Measurements from ENCODE around the gene MRGPRG.

The MRGPRG gene

DNA sequence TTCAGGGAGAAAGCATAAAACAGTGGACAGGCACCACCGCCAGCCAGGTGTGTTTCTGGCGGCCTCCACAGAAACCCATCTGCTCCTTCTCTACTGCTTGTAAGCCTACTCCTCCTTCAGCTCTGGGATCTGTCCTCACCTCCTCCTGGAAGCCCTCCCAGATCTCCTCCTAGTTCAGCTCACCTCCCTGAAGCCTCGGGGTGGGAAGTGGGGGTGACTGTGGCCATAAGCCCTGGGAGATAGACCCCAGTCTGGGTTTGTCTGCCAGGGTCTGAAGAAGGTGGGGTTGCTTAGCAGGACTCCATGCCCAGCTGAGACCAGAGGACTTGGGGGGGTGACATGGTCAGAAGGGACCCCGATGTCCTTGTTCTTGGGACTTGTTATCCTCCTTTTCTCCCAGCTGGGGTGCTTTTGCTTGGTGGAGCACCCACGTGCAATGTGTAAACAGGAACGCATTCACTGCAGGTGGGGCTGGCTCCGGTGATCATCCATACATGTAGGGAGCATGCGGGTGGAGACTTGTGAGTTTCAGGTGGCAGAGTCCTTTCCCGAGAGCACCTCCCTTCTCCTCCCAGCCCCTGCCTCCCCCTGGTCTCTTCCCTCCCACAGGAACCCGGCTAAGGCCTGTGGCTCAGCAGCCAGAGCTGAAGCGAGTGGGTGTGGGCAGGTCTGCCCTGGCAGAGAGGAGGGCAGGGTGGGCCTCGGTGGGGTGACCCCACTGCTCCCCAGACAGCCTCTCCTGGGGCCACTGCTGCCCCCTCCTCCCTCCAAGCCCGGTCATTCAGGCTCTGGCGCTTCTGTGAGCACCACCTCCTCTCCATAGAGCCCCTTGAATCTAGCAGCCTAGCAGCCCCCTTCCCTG, 25.9 kb downstream of the MRGPRG start:
- peak in 1 of 2 donors; percentile 7 for DNase-seq

DNA sequence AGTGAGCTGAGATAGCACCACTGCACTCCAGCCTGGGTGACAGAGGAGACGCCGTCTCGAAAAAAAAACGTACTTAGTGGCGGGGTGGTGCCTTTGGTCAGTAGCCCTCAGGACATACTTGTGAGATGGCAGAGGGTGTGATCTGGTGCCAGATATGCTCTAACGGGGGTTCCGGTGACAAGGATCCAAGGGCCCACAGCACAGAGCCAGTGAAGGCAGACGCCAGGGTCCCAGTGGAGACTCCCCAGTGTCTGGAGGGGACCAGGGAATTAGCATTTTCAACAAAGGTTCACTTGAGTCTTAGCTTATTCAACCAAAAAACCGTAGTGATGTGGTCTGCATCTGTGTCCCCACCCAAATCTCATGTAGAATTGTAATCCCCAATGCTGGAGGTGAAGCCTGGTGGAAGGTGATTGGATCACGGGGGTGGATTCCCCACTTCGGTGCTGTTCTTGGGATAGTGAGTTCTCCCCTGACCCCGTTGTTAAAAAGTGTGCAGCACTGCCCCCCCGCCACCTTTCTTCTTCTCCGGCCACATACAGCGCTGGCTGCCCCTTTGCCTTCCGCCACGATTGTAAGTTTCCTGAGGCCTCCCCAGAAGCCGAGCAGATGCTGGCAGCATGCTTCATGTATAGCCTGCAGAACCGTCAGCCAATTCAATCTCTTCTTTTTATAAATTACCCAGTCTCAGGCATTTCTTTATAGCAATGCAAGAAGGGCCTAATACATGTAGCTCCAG, 26.9 kb downstream of the MRGPRG start:
- peak in 1 of 2 donors; percentile 4 for DNase-seq

DNA sequence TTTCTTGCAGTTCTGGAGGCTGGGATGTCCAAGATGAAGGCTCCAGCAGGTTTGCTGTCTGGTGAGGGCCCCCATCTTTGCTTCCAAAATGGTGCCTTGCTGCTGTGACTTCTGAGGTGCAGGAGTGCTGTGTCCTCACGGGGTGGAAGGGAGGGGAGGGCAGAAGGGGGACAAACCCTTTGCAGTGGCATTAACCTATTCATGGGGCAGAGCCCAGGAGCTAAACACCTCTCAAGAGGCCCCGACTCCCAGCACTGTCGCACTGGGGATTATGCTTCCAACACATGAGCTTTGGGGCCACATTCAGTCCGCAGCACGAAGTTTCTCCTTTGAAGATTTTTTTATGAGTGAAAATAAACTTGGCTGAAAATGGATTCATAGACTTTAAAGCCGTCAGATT, 28.0 kb downstream of the MRGPRG start:
- DNase-seq = no peak

DNA sequence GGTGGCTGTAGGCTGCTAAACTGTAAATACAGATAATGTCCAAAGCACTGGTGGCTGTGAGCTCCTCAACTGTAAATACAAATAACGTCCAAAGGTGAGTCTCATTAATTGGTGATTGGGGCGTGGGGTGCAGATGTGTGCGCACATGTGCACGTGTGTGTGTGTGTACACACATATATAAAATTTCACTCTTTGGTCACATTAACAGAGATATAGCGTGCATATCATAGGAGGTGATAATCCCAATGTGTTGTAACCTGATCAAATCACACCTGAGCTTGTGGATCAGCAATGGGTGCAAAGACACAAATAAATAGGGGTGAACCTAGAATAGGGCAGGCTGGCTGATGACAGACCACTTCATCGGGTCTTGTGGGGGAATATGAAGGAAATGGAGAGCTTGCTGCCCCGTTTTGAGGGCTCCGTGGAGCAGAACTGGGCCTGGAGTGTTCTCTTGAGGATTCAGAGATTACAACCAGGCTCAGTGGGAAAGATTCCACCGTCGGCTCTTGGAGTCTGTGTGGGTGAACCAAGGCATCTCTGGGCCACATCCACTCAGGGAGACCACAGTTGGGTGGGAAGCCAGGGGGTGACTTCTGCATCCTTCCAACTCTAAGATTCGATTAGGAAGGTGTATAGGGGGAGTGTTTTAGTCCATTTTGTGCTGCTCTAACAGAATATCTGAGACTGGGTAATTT, 28.6 kb downstream of the MRGPRG start:
- DNase-seq = peak in 1 of 2 donors; percentile 1

DNA sequence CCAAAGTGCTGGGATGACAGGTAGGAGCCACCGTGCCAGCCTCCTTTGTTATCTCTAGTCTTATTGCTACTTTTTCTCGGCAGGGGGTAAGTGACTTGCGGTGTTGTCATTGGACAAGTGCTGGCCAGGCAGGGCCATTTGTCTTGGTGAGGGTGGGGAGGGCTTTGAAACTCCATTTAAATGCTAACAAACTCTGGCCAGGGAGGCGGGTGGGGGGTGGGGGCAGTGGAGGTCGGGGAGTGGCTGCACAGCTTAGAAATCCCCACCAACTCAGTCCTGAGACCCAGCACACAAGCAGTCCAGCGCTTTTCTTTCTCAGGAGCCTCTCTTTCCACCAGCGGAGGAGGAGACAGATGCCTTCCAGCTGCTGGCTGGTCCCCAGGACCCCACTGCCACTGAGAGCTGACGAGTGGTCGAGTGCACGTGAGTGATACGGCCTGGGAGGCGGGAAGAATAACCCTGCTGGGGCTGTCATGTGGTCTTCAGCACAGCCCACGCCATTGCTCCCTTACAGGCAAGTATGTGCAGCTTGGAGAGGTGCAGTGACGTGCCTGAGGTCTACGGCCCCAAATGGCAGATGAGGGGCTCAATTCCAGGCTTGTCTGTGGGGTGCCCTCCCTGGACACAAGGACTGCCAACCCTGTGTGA, 29.3 kb downstream of the MRGPRG start:
- peak in 1 of 2 donors; percentile 10 for DNase-seq

DNA sequence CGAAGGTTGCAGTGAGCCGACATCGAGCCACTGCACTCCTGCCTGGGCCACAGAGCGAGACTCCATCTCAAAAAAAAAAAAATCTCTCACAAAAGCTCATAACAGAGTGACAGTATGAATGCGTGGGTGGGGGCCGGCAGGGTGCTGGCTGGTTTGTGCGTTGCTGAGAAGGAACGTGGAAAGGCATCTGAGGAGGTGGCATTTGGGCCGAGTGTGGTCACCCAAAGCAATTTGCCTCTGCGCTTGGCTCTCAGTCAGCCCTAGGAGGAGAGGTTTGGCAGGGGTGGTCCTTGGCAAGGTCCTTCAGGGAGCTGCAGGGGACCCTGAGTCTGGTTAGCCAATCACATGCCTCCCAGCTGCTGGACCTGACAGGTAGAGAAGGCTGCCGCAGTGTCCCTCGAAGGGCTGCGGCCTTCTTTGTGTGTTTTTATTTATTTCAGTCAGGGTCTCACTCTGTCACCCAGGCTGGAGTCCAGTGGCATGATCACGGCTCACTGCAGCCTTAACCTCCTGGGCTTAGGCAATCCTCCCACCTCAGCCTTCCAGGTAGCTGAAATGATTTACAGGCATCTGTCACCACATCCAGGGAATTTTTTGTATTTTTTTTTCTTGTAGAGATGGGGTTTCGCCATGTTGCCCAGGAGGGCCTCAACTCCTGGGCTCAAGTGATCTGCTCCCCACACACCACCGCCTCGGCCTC, 30.0 kb downstream of the MRGPRG start:
- DNase-seq = peak in 1 of 2 donors; percentile 6

DNA sequence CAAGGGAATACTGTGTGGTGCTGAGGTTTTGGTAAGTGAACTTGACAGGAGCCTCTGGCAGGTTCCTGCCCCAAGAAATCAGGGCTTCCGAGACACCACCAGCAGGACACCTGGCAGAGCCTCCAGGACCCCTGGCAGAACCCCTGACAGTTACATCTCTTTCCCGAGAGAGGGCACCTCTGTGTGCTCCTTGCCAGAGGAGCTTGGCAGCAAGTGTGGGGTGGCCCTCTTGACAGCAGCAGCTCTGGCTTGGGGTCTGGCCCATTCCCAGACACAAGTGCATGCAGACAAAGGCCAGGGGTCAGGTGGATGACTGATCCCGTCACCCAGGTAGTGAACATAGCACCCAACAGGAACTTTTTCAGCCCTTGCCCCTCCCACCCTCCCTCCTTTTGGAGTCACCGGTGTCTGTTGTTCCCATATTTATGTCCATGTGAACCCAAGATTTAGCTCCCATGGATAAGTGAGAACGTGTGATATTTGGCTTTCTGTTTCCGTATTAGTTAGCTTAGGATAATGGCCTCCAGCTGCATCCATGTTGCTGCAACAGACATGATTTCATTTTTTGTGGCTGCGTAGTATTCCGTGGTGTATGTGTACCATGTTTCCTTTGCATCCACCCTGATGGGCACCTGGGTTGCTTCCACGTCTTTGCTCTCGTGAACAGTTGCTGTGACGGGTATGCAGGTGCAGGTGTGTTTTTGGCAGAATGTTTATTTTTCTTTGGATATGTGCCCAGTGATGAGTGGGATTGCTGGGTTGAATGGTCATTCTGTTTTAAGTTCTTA, 32.3 kb downstream of the MRGPRG start:
- no peak for DNase-seq

DNA sequence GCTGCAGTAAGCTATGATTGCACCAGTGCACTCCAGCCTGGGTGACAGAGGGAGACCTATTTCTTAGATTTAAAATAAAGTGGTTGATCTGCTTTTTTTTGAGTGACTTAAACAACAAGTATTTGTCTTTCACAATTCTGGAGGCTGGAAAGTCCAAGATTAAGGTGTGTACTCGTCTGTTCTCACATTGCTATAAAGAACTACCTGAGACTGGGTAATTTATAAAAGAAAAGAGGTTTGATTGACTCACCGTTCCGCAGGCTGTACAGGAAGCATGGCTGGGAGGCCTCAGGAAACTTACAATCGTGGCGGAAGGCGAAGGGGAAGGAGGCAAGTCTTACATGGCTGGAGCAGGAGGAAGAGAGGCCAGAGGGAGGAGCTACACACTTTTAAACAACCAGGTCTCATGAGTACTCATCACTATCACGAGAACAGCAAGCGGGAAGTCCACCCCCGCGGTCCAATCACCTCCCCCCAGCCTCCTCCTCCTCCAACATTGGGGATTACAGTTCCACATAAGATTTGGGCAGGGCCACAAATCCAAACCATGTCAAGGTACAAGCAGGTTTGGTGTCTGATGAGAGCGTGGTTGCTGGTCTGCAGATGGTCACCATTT, 33.8 kb downstream of the MRGPRG start:
- no peak for DNase-seq

DNA sequence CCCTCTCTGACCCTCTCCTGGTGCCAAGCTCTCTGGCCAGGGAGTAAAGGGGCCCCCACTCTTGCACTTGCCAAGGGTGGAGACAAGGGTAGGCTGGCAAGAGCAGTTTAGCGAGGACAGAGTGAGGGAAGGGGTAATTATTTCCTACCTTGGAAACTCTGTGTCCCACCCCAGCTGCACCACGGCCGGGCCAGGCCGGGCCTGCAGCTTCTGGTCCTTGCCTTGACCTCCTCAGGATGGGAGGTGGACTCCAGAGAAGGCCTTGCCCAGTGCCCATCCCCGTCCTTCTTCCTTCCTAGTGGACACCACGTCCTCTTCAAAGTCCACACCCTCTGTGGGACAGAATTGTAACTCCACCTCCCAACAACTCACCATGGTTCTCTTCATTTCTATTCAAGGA, 35.1 kb downstream of the MRGPRG start:
- no peak for DNase-seq

DNA sequence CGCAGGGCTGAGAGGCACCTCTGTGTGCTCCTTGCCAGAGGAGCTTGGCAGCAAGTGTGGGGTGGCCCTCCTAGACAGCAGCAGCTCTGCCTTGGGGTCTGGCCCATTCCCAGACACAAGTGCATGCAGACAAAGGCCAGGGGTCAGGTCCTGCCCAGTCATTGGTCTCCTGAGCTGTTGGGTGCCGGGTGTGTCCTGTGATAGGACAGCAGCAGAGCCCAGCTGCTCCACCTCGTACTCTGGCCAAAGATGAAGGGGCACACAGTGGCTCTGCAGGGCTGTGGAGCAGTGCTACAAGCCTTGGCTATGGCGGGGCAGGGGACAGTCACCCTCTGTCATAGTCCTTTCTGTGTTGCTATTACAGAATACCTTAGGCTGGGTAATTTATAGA, 36.2 kb downstream of the MRGPRG start:
- no peak for DNase-seq

DNA sequence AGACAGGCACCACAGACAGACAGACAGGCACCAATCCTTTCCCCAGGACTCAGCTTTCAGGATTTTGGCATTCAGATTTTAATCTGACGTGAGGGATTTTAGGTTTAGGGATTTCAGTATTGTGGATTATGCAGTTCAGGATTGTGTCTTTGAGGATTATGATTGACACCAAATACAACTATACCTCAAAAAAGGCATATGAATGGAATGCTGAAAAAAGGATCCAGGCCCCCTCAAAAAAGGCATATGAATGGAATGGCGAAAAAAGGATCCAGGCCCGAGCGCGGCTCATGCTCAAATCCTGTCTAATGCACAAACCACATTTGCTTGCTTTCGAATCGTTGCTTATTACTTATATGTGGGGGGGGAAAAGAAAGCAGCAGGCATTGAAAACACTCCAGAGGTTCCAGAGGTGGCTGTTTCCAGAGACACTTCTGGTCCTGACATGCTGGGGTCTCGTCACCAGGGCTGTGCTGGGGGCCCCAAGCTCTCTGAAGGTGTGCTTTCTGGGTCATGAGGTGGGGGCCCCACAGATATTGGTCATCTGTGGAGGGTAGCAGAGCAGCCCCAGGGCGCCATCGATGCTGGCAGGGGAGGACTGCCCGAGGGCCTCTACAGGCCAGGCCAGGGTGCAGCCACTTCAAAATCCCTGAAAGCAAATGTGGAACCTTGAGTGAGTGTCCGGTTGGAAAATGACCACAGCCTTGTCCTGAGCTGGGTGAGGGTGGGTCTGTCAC, 36.7 kb downstream of the MRGPRG start:
- no peak for DNase-seq

DNA sequence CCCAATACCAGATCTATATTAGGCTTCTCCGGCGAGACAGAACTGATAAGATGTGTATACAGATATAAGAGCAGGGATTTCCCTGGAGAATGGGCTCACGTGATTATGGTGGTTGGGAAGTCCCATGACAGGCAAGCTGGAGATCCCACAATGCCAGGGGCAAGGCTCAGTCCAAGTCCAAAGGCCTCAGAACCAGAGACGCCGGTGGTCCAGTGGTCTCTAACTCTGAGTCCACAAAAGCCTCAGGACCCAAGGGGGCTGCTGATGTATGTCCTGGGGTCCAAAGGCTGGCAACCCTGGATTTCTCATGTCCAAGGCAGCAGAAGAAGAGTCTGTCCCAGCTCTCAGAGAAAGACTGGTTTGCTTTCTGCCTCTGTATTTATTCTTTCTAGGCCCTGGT, 37.7 kb downstream of the MRGPRG start:
- no peak for DNase-seq

DNA sequence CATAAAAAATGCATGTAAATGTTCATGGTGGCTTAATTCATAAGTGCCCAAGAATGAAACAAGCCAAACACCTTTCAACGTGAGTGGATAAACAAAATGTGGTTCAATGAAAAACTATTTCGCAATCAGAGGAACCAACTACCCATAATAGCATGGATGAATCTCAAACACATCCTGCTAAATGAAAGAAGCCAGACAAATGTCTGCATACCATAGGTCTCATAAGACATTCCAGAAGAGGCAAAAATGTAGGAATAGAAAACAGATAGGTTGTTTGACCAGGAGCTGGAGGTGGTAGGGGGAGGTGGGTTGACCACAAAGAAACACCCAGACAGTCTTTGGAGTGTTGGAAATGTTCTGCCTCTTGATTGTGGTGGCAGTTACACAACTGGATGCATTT, 40.3 kb downstream of the MRGPRG start:
- no peak for DNase-seq

DNA sequence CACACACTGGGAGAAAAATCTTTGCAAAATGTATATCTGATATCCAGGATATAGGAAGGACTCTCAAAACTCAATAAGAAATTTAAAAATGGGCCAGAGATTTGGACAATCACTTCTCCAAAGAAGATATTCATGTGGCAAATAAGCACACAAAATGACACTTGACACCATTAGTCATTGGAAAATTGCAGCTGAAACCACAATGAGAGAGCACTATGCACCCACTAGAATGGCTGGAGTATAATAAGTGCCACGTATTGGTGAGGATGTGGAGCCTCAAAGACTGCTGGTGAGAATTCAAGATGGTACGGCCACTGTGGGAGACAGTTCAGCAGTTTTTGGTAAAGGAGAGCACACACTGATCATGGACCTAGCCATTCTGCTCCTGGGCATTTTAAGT, 40.7 kb downstream of the MRGPRG start:
- no peak for DNase-seq

DNA sequence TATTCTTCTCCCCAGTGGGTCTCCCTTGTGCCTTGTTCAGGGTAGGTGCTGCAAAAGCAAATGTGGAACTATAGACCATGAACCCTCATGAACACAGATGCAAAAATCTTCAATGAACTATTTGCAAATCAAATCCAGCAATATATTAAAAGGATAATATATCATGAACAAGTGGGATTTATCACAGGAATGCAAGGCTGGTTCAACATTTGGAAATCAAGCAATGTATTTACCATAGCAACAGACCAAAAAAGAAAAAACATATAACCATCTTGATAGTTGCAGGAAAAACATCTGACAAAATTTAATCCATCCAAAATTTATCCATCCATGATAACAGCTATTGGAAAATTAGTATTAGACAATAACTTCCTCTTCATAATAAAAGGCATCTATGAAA, 42.1 kb downstream of the MRGPRG start:
- no peak for DNase-seq

DNA sequence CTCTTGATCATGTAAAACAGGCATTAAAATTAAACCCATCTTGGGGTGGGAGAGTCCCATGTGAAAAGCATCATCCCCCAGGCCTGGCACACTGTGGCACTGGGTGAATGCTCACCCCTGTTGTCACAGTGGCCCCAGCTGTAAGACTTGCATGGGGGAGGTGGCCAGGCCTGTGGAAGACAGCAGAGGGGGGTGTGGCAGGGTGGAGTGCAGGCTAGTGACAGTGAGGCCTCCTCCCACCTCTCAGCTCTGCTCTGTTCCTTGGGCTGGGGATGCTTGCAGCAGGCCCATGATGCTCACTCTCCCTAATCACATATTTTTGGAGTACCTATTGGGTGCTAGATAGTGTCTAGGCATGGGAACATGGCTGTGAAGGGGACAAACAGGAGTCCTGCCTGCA, 43.4 kb downstream of the MRGPRG start:
- DNase-seq = no peak

DNA sequence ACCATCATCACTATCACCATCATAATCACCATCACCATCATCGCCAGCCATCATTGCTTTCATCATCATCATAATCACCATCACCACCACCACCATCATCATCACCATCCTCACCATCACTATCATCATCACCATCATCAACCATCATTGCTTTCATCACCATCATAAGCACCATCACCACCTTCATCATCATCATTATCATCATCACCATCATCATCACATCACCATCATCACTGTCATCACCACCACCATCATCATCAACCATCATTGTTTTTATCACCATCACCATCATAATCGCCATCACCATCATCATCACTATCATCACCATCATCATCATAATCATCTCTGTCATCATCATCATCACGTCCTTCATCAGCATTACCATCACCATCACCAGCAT, 44.2 kb downstream of the MRGPRG start:
- no peak for DNase-seq

DNA sequence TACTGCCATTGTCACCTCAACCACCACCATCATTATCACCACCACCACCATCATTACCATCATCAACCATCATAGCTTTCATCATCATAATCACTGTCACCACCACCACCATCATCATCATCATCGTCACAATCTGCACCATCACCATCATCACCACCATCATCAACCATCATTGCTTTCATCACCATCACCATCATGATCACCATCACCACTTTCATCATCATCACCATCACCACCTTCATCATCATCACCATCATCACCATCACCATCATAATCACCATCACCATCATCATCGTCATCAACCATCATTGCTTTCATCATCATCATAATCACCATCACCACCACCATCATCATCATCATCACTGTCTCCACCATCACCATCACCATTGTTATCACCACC, 44.8 kb downstream of the MRGPRG start:
- no peak for DNase-seq

DNA sequence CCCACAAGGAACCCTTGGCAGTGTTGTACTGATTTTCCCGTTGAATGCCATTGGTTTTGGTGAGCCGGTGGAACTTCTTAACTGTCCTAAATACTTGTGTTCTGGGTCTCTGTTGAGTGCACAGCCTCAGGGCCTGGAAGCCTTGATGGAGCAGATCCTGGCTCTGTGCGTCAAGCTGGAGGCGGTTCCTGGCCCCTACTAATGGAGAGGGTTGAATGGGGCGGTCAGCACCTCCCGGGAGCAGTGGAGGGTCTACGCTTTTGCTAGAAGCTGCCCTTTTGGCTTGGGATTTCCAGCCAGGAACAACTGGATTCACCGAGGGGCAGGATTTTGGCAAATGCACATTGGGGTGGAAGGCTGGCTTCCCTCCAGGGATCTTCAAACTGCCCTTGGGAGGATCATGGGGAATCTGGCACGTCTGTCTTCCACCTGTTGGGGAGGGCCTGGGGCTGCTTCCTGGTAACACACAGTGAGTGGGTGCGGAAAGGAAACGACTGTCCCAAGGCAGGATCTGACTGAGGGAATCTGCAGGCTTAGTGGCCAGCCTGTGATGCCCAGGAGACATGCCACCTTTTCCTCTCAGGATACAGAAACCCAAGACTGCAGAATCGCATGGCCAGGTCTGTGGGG, 46.6 kb downstream of the MRGPRG start:
- no peak for DNase-seq
